Brain microvascular endothelial cell (primary cell): ENCODE measurements around the gene C19orf44.
"Not testable (repeated sequence)": the region's sequence is repeated elsewhere in the genome, so short reads cannot be mapped to it uniquely, and the experiment has no call there.

Source experiments
- DNase-seq: peaks from one replicate; pipeline ENCODE4 v3.0.0-alpha.2; 2020
- H3K27ac ChIP-seq: fragments of 250-450 bp; sonication (Bioruptor Pico); 2 replicates; pipeline ENCODE4 v1.5.1; 2020; ENCODE audit warnings: mild to moderate bottlenecking, moderate library complexity
- H3K27me3 ChIP-seq: fragments of 250-450 bp; sonication (Bioruptor Pico); replicated peaks from 2 replicates; pipeline ENCODE4 v1.5.1; 2020; ENCODE audit warnings: mild to moderate bottlenecking
- H3K36me3 ChIP-seq: fragments of 250-450 bp; sonication (Bioruptor Pico); replicated peaks from 2 replicates; pipeline ENCODE4 v1.5.1; 2020; ENCODE audit warnings: mild to moderate bottlenecking
- H3K4me3 ChIP-seq: 2 replicates; pipeline ENCODE4 v1.5.1; 2011; ENCODE audit warnings: low read depth, mild to moderate bottlenecking, control low read depth, low read length, moderate library complexity
- in situ Hi-C: cut with HindIII; loops from 2 replicates; pipeline ENCODE4 v1.10.0; 2017; ENCODE audit warnings: low sequenced_read_pairs, low pct_ligation_motif_present
- TF ChIP-seq, protein P1 (sequence below): IDR thresholded peaks from 2 replicates; pipeline ENCODE4 v1.5.1; 2011; ENCODE audit warnings: low read depth, mild to moderate bottlenecking, moderate library complexity, low read length, control low read depth, inconsistent platforms; ENCODE audit errors: missing control alignments

The C19orf44 gene

DNA sequence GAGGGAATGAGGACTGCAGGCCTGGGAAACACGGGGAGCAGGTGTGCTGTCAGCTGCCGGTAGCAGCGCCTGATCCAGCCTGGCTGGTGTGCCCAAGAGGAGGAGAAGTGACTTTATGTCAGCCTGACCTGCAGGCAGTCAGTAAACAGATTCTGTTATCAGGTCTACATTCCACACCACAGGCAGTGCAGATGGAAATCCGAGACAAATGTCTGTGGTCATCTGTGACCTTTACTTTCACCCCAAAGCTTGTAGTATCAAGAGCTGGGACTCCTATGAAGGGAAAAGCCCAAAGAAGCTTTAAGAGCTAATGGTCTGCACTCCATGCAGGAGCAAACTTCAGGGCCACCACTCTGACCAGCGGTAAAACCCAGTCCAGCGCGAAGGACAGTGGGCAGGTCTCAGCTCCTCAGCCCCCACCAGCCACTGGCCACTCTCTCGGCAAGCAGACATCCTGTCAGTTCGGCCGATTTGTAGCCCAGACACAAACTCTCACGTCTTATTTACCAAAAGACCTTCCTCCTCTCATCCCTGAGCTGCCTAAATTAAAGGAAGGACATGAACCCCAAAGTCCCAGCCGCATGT lies 32.1 kb upstream of the C19orf44 start:
- DNase-seq, result peak; percentile 69
- H3K4me3 ChIP-seq, result no peak overlapping the region
- H3K27me3 ChIP-seq, result no peaks in the 10 kb centered on the region
- H3K27ac ChIP-seq, result no peak overlapping the region
- in situ Hi-C loops, result no loop called here
- no peaks in the 10 kb centered on the region for H3K36me3 ChIP-seq
- TF ChIP-seq, protein P1, sequence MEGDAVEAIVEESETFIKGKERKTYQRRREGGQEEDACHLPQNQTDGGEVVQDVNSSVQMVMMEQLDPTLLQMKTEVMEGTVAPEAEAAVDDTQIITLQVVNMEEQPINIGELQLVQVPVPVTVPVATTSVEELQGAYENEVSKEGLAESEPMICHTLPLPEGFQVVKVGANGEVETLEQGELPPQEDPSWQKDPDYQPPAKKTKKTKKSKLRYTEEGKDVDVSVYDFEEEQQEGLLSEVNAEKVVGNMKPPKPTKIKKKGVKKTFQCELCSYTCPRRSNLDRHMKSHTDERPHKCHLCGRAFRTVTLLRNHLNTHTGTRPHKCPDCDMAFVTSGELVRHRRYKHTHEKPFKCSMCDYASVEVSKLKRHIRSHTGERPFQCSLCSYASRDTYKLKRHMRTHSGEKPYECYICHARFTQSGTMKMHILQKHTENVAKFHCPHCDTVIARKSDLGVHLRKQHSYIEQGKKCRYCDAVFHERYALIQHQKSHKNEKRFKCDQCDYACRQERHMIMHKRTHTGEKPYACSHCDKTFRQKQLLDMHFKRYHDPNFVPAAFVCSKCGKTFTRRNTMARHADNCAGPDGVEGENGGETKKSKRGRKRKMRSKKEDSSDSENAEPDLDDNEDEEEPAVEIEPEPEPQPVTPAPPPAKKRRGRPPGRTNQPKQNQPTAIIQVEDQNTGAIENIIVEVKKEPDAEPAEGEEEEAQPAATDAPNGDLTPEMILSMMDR, result no peak

DNA sequence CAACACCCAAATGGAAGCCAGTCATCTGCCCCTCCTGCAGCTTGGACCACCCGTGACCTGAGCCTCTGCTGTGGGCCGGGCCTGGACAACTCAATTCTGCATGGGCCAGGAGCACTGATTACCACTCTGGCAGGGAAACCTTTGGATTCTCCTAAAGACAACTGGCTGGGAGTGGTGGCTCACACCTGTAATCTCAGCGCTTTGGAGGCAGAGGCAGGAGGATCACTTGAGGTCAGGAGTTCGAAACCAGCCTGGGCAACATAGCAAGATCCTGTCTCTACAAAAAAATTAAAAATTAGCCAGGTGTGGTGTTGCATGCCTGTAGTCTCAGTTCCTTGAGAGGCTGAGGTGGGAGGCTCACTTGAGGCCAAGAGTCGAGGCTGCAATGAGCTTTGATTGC lies 31.0 kb upstream of the C19orf44 start:
- TF ChIP-seq, protein P1, result no peak
- Histone ChIP-seq H3K4me3 (no peak overlapping the region), H3K27me3 (no peaks in the 10 kb centered on the region), H3K36me3 (no peaks in the 10 kb centered on the region), H3K27ac (no peak overlapping the region)
- in situ Hi-C loops, result no loop called here
- DNase-seq, result no peak

DNA sequence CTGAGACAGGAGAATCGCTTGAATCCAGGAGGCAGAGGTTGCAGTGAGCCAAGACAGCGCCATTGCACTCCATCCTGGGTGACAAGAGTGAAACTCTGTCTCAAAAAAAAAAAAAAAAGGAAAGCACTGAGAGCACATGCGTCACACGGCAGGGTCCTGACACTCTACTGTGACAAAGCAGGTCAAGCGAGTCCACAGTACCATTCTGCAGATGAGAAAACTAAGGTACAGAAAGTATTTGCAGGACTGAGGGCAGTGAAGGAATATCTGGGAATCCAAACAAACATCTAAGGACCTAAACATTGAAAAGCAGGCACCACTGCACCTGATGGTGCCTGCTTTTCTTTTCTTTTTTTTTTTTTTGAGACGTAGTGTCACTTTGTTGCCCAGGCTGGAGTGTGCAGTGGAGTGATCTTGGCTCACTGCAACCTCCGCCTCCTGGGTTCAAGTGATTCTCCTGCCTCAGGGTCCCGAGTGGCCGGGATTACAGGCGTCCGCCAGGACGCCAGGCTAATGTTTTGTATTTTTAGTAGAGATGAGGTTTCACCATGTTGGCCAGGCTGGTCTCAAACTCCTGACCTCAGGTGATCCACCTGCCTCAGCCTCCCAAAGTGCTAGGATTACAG lies 29.3 kb upstream of the C19orf44 start:
- H3K27ac ChIP-seq, in situ Hi-C loops, H3K4me3 ChIP-seq, DNase-seq, H3K27me3 ChIP-seq, H3K36me3 ChIP-seq: not testable (repeated sequence)

DNA sequence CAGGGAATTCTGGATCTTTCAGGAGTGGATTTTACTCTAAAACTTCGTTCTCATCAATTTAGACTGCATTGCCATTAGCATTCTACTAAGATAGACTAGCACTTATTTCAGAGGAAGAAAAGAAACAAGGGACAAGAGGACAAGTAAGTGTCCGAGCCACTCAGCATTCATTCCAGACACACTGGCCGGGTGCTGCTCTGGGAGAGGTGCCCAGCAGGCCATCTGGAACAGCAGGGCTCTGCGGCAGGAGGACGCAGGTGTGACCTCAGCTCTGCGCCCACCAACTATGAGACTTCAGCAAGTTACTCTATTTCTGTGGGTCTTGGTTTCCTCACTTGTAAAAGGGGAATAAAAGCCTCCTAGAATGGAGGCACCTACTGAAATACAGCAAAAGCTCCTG lies 28.6 kb upstream of the C19orf44 start:
- TF ChIP-seq, protein P1, result no peak
- in situ Hi-C loops, result no loop called here
- no peaks in the 10 kb centered on the region for H3K36me3 ChIP-seq

DNA sequence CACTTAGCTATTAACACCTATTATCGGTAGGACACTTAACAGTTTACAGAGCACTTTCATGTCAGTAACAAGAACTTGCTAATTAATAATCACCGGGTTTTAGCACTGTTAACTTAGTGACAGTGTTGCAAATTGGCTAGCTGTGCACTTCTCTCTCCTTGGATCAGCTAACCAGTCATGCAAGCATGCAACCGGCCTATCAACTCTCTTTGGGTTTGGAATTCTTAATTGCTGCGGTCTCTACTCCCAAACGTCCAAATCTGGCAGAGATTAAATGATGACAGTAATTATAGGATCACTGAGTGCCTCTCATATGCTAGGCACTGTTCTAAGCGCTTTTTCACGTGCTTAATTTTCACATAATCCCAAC lies 25.7 kb upstream of the C19orf44 start:
- H3K36me3 ChIP-seq, result no peaks in the 10 kb centered on the region
- no peak overlapping the region for H3K27ac ChIP-seq
- TF ChIP-seq, protein P1, result no peak
- H3K4me3 ChIP-seq, result peak overlapping the region; percentile 75
- DNase-seq, result no peak
- in situ Hi-C loops, result no loop called here
- H3K27me3 ChIP-seq, result no peaks in the 10 kb centered on the region

More for the DNA sequence above, 28.6 kb upstream of the C19orf44 start:
- Histone ChIP-seq H3K4me3 (no peak overlapping the region), H3K27me3 (no peaks in the 10 kb centered on the region), H3K27ac (no peak overlapping the region)
- no peak for DNase-seq

DNA sequence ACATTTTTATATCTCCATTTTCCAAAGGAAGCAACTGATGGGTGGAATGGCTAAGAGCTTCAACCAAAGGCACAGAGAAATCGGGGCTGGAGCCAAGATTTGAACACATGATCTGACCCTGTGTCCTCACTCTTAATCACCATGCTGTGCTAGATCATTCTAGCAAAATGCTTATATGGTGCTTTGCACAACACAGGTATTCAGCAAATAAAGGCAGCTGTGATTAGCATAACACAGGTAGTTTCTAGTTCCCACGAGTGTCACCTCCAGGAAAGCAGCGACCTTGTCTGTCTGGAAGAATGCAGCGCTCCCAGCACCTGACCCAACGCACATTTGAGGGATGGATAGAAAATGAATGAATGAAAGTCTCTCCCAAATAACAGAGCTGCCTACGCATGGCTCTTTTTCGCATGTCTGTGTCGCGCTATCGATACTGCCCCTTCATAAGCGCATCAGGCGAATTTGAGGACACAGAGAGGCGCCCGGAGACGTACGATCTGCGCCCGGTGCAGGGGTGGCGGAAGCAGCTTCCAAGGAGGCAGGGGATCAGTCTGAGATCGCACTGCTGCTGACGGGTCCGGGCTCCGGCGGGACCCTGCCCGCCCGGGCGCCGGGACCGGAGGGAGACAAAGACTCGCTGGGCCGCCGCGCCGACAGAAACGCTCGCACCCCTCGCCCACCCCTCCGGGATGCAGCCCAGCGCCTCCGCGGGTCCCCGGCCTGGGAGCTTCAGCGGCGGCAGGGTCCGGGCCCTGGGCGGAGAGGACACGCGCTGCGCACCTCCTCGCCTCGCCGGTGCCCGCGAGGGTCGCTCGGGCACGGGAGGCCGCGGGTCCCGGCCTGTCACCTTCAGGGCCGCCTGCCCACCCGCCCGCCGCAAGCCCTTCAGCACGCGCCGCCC lies 25.0 kb upstream of the C19orf44 start:
- TF ChIP-seq, protein P1, result no peak
- Histone ChIP-seq H3K27ac (peak overlapping the region; percentile 6), H3K4me3 (peak overlapping the region; percentile 75), H3K27me3 (no peaks in the 10 kb centered on the region), H3K36me3 (no peaks in the 10 kb centered on the region)
- in situ Hi-C loops, result no loop called here
- DNase-seq, result no peak

DNA sequence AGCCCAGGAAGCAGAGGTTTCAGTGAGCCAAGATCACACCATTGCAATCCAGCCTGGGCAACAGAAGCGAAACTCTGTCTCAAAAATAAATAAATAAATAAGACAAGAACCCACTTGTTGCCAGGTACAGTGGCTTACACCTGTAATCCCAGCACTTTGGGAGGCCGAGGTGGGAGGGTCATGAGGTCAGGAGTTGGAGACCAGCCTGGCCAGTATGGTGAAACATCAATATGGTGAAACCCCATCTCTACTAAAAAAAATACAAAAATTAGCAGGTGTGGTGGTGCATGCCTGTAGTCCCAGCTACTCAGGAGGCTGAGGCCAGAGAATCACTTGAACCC lies 23.7 kb upstream of the C19orf44 start:
- DNase-seq, H3K27me3 ChIP-seq, H3K36me3 ChIP-seq, in situ Hi-C loops: not testable (repeated sequence)
- H3K4me3 ChIP-seq, result peak overlapping the region; percentile 69
- H3K27ac ChIP-seq, result peak overlapping the region; percentile 73
